GM19099 (cell line): ENCODE data around the gene HEATR5A.

ENCODE experiments used
- POLR2A ChIP-seq: IDR thresholded peaks from 3 replicates; pipeline ENCODE4 v1.6.1; 2011; ENCODE audit warnings: low read depth; ENCODE audit not compliant: insufficient read length; ENCODE audit errors: extremely low read depth

Gene HEATR5A

GRCh38 chr14:31363331-31364073 is 56.8 kb downstream of the HEATR5A start:
- TF ChIP-seq POLR2A, result no peak

- TF ChIP-seq POLR2A, result no peak
Observed at GRCh38 chr14:31362746-31363145, 57.6 kb downstream of the HEATR5A start.

GRCh38 chr14:31360919-31361662 is 59.3 kb downstream of the HEATR5A start:
- no peak for TF ChIP-seq POLR2A

- TF ChIP-seq POLR2A, result no peak
Observed at GRCh38 chr14:31357279-31357678, 63.1 kb downstream of the HEATR5A start.

GRCh38 chr14:31346097-31346496 is 74.3 kb downstream of the HEATR5A start:
- TF ChIP-seq POLR2A, result no peak

GRCh38 chr14:31341280-31341679 is 79.1 kb downstream of the HEATR5A start:
- TF ChIP-seq POLR2A, result no peak

- TF ChIP-seq POLR2A, result no peak
Observed at GRCh38 chr14:31340297-31341063, 79.9 kb downstream of the HEATR5A start.

GRCh38 chr14:31339743-31340142 is 80.6 kb downstream of the HEATR5A start:
- no peak for TF ChIP-seq POLR2A

GRCh38 chr14:31337331-31337730 is 83.0 kb downstream of the HEATR5A start:
- no peak for TF ChIP-seq POLR2A

- TF ChIP-seq POLR2A, result no peak
Observed at GRCh38 chr14:31336646-31337045, 83.7 kb downstream of the HEATR5A start.

- TF ChIP-seq POLR2A, result no peak
Observed at GRCh38 chr14:31326111-31326510, 94.2 kb downstream of the HEATR5A start.

GRCh38 chr14:31323419-31323818 is 96.9 kb downstream of the HEATR5A start:
- TF ChIP-seq POLR2A, result no peak

- no peak for TF ChIP-seq POLR2A
Observed at GRCh38 chr14:31320922-31321766, 99.2 kb downstream of the HEATR5A start.

GRCh38 chr14:31320216-31320615 is 100.1 kb downstream of the HEATR5A start:
- no peak for TF ChIP-seq POLR2A

- no peak for TF ChIP-seq POLR2A
Observed at GRCh38 chr14:31319701-31320100, 100.6 kb downstream of the HEATR5A start.
